Measurements from ENCODE around the gene RHOV. TPM values are rescaled to one million over a fixed set of nuclear protein-coding genes. Genes with fewer than 3 reads are reported as not detected.

RHOV gene
- total and polyA plus RNA-seq, 2 experiments from 2014 or later, result 0.84 to 1.2 TPM

DNA sequence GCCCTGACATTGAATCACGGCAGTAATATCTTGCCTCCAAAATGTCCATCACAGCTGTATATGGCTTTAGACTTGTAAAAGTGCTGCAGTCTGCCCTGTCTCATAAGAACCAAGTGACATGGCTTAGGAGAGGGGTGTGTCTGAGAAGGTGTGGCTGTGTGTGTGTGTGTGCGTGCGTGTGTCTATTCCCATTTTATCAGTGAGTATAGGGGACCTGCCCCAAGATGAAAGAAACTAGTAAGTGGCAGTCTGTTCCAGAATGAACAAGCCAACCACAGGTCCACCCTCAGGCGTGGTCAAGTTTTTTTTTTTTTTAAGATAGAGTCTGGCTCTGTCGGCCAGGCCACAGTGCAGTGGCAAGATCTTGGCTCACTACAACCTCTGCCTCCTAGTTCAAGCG, 5.6 kb upstream of the RHOV start:
- H3K27ac ChIP-seq, result no peak overlapping the region
- TF ChIP-seq, protein P1, sequence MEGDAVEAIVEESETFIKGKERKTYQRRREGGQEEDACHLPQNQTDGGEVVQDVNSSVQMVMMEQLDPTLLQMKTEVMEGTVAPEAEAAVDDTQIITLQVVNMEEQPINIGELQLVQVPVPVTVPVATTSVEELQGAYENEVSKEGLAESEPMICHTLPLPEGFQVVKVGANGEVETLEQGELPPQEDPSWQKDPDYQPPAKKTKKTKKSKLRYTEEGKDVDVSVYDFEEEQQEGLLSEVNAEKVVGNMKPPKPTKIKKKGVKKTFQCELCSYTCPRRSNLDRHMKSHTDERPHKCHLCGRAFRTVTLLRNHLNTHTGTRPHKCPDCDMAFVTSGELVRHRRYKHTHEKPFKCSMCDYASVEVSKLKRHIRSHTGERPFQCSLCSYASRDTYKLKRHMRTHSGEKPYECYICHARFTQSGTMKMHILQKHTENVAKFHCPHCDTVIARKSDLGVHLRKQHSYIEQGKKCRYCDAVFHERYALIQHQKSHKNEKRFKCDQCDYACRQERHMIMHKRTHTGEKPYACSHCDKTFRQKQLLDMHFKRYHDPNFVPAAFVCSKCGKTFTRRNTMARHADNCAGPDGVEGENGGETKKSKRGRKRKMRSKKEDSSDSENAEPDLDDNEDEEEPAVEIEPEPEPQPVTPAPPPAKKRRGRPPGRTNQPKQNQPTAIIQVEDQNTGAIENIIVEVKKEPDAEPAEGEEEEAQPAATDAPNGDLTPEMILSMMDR (IDR thresholded peaks at IDR 0.05; ENCODE audit: low read depth, low read length), result no peak
- H3K36me3 ChIP-seq, result no peaks in the 10 kb centered on the region

DNA sequence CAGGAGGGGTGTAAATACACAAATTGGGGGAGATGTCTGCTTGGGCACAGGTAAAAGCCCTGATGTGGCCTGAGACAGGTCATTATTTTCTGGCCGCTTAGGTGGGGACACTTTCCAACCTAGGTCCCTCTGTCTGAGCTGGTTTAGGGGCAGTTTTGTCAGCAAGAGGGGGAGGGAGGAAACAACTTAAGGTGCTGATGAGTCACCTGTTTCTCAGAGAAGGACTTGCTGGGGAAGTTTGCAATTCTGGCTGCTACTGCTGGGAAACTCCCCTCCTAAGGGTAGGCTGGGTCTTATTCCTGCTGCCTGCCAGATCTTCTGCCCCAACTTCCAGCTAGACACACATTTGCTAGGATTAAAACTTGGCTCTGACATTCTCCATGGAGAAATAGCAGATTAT, 4.8 kb upstream of the RHOV start:
- Histone ChIP-seq H3K27me3 (no peaks in the 10 kb centered on the region), H3K4me1 (ENCODE audit: low read depth) (no peaks in the 10 kb centered on the region), H3K9me3 (ENCODE audit: low read depth) (no peaks in the 10 kb centered on the region), H3K4me3 (no peak overlapping the region), H3K36me3 (no peaks in the 10 kb centered on the region), H3K27ac (no peak overlapping the region)
- TF ChIP-seq, protein P1 (IDR thresholded peaks at IDR 0.05; ENCODE audit: low read depth, low read length), result no peak
- no peak for DNase-seq (ENCODE audit: low read depth in 1 of 2, low spot score in 1 of 2)

More for the DNA sequence above, 5.6 kb upstream of the RHOV start:
- no peak overlapping the region for H3K4me3 ChIP-seq
- H3K9me3 ChIP-seq (ENCODE audit: low read depth), result no peaks in the 10 kb centered on the region
- DNase-seq (ENCODE audit: low read depth in 1 of 2, low spot score in 1 of 2), result no peak
- H3K27me3 ChIP-seq, result no peaks in the 10 kb centered on the region
- H3K4me1 ChIP-seq (ENCODE audit: low read depth), result no peaks in the 10 kb centered on the region

DNA sequence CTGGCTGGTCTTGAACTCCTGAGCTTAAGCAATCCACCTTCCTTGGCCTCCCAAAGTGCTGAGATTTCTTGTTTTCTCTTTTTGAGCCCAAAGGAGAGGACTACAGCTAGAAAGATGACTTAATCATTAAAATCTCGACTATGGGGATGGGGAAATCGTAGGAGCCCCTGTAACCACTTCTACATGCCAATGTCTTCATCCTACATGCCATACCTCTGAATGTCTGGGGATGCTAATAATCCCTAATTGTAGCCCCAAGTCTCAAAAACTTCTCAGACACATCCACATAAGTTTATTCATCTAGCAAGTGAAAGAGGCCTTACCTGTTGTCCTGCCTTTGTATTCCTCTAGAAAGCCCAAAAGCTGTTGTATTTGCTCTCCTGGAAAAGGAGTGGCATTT, 3.7 kb upstream of the RHOV start:
- no peak overlapping the region for H3K4me3 ChIP-seq
- no peaks in the 10 kb centered on the region for H3K4me1 ChIP-seq (ENCODE audit: low read depth)
- H3K36me3 ChIP-seq, result no peaks in the 10 kb centered on the region
- H3K27ac ChIP-seq, result no peak overlapping the region
- no peaks in the 10 kb centered on the region for H3K9me3 ChIP-seq (ENCODE audit: low read depth)
- TF ChIP-seq, protein P1 (IDR thresholded peaks at IDR 0.05; ENCODE audit: low read depth, low read length), result no peak
- no peak for DNase-seq (ENCODE audit: low read depth in 1 of 2, low spot score in 1 of 2)
- peaks cover 8% of the 10 kb centered on the region for H3K27me3 ChIP-seq

DNA sequence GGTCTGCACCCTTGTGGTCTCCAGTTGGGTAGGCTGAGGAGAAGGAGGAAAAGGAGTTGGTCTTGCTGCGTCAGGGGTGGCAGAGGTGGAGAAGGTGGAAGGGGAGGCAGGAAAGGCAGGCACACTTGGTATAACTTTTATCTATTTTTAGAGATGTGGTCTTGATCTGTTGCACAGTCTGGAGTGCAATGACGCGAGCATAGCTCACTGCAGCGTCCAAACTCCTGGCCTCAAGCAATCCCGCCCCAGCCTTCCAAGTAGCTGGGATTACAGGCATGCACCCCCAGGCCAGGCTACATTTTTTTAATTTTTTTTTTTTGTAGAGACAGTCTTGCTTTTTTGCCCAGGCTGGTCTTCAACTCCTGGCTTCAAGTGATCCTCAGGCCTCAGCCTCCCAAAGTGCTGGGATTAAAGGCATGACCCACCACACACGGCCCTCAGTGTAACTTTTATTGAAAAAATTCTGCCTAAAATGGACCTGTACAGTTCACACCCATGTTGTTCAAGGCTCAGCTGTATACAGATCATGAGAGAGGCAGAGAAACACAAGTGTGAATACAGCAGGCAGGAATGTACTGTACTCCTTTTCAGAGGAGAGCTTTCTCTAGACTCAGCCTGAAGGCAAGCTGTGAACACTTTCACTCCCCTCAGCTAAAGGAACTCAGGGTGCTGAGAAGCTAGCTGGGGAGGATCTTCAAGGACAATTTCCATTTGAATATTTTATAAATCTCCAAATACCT, 2.1 kb upstream of the RHOV start:
- Histone ChIP-seq H3K4me3 (no peak overlapping the region), H3K9me3 (ENCODE audit: low read depth) (no peaks in the 10 kb centered on the region)
- DNase-seq (ENCODE audit: low read depth in 1 of 2, low spot score in 1 of 2), result no peak

DNA sequence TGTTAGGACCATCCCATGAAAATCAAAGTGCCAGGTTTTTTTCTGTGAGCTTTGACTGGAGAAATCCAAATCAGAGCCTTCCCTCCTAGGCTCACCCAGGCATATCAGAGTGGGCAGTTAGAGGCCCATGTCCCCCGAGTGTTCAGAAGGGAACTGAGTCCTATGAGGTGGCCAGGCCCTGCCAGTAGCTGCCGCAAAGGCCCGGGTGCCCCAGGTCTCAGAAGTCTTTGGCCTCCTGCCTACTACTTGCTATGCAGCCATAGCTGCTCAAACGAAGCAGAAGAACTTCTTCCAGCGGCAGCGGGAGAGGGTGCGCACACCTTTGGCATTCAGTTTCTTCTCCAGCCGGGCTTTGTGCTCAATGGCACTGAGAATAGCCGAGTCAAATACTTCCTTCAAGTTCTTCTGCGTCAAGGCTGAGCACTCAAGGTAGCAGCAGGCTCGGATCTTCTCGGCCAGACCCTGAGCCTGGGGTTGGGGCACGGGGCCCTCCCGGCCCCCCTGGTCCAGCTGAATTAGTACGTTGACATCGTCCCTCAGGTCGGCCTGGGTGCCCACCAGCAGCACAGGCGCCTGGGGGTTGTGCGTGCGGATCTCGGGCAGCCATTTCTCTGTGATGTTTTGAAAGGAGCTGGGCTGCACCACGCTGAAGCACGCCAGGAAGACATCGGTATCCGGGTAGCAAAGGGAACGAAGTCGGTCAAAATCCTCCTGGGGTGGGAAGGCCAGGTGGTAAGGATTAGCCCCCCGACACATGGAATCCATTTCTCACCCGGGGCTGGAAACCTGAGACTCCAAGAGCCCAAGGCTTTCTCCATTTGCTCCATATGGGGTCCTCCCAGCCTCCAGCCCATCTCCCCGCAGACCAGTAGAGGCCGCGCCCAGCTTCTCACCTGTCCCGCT, 992 bp downstream of the RHOV start:
- no peak for DNase-seq (ENCODE audit: low read depth in 1 of 2, low spot score in 1 of 2)
- H3K27me3 ChIP-seq, result peaks cover 9% of the 10 kb centered on the region

More for the DNA sequence above, 2.1 kb upstream of the RHOV start:
- no peaks in the 10 kb centered on the region for H3K4me1 ChIP-seq (ENCODE audit: low read depth)
- H3K27me3 ChIP-seq, result peaks cover 9% of the 10 kb centered on the region
- H3K36me3 ChIP-seq, result no peaks in the 10 kb centered on the region
- no peak overlapping the region for H3K27ac ChIP-seq
- TF ChIP-seq, protein P1 (IDR thresholded peaks at IDR 0.05; ENCODE audit: low read depth, low read length), result no peak

More for the DNA sequence above, 992 bp downstream of the RHOV start:
- TF ChIP-seq, protein P1 (IDR thresholded peaks at IDR 0.05; ENCODE audit: low read depth, low read length), result no peak
- Histone ChIP-seq H3K36me3 (no peaks in the 10 kb centered on the region), H3K4me3 (peak overlapping the region; percentile 48), H3K9me3 (ENCODE audit: low read depth) (no peaks in the 10 kb centered on the region), H3K27ac (no peak overlapping the region), H3K4me1 (ENCODE audit: low read depth) (no peaks in the 10 kb centered on the region)

All from cardiac muscle cell (in vitro differentiated cells and primary cell).